NCI-H128 (cell line): ENCODE results near the gene WNT4.
A peak's percentile ranks its signal among the peaks of the same experiment; 100 is the strongest.

Source experiments
- DNase-seq: peaks from one replicate; lab custom pipeline; 2025; ENCODE audit not compliant: unreplicated experiment; lab: John Stamatoyannopoulos, UW

Gene WNT4

GRCh38 chr1:22143065-22144033 is at the start of gene WNT4:
Gene WNT4 (minus strand): TSS chr1:22143097. CDS start chr1:22142922, 175 bp downstream.
- DNase-seq: no peak

- DNase-seq: no peak
Observed at GRCh38 chr1:22190731-22191130, 47.8 kb upstream of the WNT4 start.

- no peak for DNase-seq
Observed at GRCh38 chr1:22190251-22190650, 47.4 kb upstream of the WNT4 start.

GRCh38 chr1:22189619-22190018 is 46.7 kb upstream of the WNT4 start:
- no peak for DNase-seq

GRCh38 chr1:22188914-22189313 is 46.0 kb upstream of the WNT4 start:
- DNase-seq: no peak

- DNase-seq: no peak
Observed at GRCh38 chr1:22188436-22188835, 45.5 kb upstream of the WNT4 start.

GRCh38 chr1:22186311-22186710 is 43.4 kb upstream of the WNT4 start:
- DNase-seq: no peak

GRCh38 chr1:22184892-22185612 is 42.2 kb upstream of the WNT4 start:
- DNase-seq: peak; percentile 70

GRCh38 chr1:22184454-22184853 is 41.6 kb upstream of the WNT4 start:
- DNase-seq: no peak

- DNase-seq: no peak
Observed at GRCh38 chr1:22182715-22183114, 39.8 kb upstream of the WNT4 start.

- DNase-seq: no peak
Observed at GRCh38 chr1:22179197-22179803, 36.4 kb upstream of the WNT4 start.

GRCh38 chr1:22177354-22178003 is 34.6 kb upstream of the WNT4 start:
- no peak for DNase-seq

- DNase-seq: peak; percentile 30
Observed at GRCh38 chr1:22176258-22176657, 33.4 kb upstream of the WNT4 start.

GRCh38 chr1:22174446-22175220 is 31.7 kb upstream of the WNT4 start:
- DNase-seq: no peak

GRCh38 chr1:22171951-22172715 is 29.2 kb upstream of the WNT4 start:
- DNase-seq: no peak

GRCh38 chr1:22169816-22170215 is 26.9 kb upstream of the WNT4 start:
- DNase-seq: no peak

GRCh38 chr1:22168412-22168973 is 25.6 kb upstream of the WNT4 start:
- DNase-seq: no peak

GRCh38 chr1:22166439-22166838 is 23.5 kb upstream of the WNT4 start:
- DNase-seq: no peak
